Measurements from ENCODE around the gene ARHGAP32.

Gene ARHGAP32

GRCh38 chr11:129106788-129107187 lies 85.3 kb downstream of the ARHGAP32 start:
- DNase-seq = no peak

DNA sequence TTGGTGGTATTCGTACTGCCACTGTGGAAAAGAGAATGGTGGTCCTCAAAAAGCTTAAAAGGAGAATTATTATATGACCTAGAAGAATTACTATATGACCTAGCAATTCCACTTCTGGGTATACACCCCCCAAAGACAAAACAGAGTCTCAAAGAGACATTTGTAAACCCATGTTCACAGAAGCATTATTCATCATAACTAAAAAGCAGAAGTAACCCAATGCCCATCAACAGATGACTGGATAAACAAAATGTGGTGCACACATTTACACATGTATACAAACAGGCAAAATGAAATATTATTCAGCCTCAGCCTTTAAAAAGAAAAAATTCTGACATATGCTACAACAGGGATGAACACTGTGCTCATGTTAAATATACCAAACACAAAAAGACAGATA lies 89.4 kb downstream of the ARHGAP32 start:
- no peak for DNase-seq

DNA sequence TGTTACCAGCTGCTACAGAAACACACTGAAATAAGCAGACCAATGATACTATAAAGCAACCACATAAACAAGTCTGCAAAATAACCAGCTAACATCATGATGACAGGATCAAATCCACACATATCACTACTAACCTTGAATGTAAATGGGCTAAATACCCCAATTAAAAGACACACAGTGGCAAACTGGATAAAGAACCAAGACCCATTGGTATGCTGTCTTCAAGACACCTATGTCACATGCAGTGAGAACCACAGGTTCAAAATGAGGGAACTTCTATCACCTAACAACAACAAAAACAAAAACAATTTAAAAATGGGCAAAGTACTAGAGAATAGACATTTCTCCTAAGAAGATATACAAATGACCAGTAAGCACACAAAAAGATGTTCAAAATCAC lies 89.9 kb downstream of the ARHGAP32 start:
- DNase-seq = no peak

- no peak for DNase-seq
These were observed 98.8 kb downstream of the ARHGAP32 start for GRCh38 chr11:129093283-129093682.

- no peak for DNase-seq
These were observed 102.1 kb downstream of the ARHGAP32 start for GRCh38 chr11:129090056-129090455.

- DNase-seq = no peak
These were observed 102.8 kb downstream of the ARHGAP32 start for GRCh38 chr11:129089279-129089678.

GRCh38 chr11:129086976-129087375 lies 105.1 kb downstream of the ARHGAP32 start:
- no peak for DNase-seq

DNA sequence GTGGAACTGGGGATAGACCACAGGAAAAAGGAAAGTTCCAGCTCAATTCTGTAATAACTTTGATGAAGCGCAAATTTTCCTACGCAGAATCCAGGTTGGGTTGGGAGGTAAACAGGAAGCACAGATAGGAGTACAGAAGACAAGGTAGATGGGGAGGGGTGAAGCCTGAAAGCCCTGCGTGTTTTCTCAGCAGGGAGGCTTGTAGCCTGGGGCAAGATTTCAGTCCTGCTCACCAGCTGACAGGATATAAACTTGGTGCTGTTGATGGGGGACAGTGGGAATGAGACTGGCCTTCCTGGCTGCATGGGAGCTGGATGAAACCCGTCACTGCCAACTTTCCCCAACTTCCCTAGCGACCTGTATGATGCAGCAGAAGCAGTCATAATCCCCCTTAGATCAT lies 114.9 kb downstream of the ARHGAP32 start:
- DNase-seq = no peak

DNA sequence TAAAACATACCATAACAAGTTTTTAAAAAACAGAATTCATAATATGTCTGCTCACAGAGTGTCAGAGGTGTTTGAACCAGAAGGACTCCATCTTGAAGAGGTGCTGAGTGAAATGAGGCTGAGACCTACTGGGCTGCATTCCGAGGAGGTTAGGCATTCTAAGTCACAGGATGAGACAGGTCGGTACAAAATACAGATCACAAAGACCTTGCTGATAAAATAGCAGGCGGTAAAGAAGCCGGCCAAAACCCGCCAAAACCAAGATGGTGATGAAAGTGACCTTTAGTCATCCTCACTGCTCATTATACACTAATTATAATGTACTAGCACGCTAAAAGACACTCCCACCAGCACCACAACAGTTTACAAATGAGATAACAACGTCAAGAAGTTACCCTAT lies 116.4 kb downstream of the ARHGAP32 start:
- no peak for DNase-seq

- no peak for DNase-seq
These were observed 124.7 kb downstream of the ARHGAP32 start for GRCh38 chr11:129067454-129067853.

GRCh38 chr11:129066229-129066628 lies 125.9 kb downstream of the ARHGAP32 start:
- no peak for DNase-seq

- DNase-seq = no peak
These were observed 129.0 kb downstream of the ARHGAP32 start for GRCh38 chr11:129063118-129063517.

DNA sequence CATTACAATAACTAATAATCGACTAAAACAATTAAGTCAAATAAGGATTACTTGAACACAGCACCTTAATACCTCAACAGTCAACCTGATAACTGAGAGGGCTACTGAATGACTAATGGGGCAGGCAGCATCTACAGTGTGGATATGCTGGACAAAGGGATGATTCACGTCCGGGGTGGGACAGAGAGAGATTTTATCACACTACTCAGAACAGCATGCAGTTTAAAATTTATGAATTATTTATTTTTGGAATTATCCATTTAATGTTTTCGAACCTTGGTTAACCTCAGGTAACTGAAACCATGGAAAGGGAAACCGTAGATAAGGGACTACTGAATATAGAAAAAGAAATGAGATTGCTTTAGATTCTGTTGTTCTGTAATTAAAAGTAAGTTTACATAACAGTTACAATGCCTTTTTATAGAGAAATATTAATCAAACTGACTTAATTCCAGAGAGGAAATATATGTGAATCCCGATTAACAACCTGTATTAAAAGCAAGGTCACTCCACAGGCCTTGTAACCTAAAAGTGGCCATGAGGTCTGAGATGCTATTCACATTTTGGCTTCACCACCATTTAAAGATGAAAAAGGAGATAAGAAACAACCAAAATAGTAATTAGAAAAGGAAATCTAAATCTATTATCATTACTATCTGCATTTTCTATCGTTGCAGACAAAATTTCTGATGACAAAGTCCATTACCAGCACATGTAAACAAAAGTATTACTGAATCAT lies 130.5 kb downstream of the ARHGAP32 start:
- no peak for DNase-seq

GRCh38 chr11:129056916-129057315 lies 135.2 kb downstream of the ARHGAP32 start:
- DNase-seq = no peak

DNA sequence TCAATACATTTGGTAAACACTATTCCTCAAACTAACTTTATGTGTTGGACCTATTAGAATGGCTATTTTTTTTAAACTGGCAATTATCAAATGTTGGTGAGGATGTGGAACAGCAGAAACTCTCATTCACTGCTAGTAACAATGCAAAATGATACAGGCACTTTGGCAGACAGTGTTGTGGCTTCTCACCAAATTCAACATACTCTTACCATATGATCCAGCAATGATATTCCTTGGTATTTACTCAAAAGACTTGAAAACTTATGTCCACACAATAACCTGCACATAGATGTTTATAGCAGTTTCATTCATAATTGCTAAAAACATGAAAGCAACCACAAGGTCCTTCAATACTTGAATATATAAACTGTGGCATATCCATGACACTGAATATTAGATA lies 136.9 kb downstream of the ARHGAP32 start:
- no peak for DNase-seq

DNA sequence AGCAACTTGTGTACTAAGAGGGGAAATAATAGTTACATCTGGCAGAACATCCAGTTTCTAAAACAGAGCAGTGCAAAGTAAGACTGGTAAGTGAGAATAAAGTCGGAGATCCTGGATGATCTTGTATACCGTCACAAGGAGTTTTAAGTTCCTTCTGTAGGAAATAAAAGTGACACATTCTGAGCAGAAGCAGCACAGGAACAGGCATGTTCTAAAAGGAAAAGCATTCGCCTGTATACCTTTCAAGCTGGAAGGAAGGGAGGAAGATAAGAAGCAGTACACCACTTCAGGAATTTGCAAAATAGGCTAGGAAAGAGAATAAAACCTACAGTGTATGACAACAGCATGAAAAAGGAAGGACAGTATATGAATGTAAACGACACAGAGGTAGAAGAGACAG lies 143.2 kb downstream of the ARHGAP32 start:
- DNase-seq = no peak

DNA sequence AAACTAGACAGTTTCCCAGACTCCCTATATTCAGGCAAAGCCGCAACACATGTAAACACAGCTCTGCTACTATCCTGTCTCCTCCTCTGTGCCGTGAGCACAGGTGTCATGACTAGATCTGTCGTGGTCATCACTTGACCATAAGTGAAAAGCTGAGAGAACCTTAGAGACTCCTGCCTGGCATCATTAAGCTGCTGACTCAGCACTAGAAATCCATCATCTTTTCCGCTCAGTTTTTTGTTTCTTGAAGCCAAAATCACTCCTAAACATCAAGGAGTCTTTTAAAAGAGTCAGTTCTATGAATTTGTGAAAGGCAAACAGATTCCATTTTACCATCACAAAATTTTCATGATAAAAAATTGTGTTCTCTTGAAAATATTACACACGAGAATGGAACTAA lies 147.0 kb downstream of the ARHGAP32 start:
- no peak for DNase-seq

- DNase-seq = no peak
These were observed 149.6 kb downstream of the ARHGAP32 start for GRCh38 chr11:129042503-129042902.

DNA sequence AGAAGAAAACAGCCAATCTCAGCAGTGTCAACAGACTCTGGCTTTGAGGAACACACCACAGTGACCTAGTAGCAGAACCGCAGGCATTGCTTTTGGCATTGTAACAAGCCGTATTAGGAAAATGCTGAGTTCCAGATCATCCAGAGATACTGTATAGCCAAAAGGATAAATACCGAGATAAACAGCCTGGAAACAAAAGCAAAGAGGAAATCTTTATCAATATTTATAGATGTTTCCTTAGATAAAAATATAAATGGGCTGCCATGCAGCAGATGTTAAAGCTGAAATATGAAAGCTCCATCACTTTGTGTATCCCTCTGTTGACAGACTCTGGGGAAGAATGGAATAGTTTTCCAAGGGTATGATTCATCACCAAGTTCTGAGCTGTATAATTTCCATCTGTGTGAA lies 150.5 kb downstream of the ARHGAP32 start:
- DNase-seq = no peak

DNA sequence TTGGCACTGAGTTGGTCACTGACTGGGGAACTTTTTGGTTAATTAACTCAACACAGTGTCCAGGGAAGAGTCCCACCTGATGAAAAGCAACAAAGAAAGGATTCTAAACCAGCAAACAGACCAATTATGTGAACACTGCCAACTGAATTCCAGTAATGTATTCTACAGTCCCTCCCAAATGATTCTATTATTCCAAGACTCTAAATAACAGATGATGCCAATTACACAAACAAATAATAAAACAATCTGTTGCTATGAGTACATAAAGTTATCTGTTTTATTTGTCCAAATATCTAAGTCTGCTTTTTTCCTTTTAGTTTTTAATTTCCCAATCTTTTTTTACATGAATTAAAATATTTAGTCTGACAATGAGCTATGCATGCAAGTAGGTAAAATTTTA lies 151.2 kb downstream of the ARHGAP32 start:
- DNase-seq = no peak

- no peak for DNase-seq
These were observed 156.9 kb downstream of the ARHGAP32 start for GRCh38 chr11:129035244-129035643.

GRCh38 chr11:129034001-129034400 lies 158.1 kb downstream of the ARHGAP32 start:
- DNase-seq = no peak

DNA sequence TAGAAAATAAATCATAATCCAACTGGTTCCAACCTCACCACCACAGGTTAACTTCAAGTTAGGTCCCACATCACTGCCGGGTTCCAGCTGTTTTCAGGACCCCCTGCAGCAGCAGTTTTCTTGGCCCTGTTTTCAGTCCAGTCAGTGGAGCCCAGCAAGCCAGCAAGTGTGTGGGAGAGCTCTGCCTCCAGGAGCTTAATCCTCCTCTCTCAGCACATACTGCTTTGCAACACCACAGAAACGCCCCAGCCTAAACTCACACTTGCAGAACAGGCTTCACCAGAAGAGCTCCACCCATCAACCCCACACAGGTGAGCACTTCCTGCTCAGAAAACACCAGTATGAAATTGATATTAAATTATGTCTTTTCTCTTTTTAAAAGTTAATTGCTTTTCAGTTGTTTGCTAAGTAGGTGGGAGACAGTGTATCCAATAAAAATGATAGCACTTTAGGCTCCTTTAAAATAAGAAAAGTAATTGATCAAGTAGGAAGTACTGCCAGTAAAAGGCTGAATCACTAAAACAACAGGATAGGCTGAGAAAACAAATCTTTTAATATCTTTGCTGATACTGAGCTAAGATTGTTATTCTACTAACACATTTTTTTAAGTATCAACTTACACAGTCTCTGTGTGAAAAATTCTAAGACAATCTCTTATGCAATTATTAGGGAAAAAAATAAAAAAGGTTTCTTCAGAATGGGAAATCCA lies 168.0 kb downstream of the ARHGAP32 start:
- no peak for DNase-seq

GRCh38 chr11:129021295-129021694 lies 170.8 kb downstream of the ARHGAP32 start:
- DNase-seq = no peak

GRCh38 chr11:129018991-129019390 lies 173.1 kb downstream of the ARHGAP32 start:
- no peak for DNase-seq
